Upper lobe of left lung (tissue), 4 donors: ENCODE measurements around the gene RAB21.

Experiments used
- EP300 ChIP-seq, 4 donors: sonication (generic); formaldehyde crosslinking; IDR thresholded peaks; one replicate each; pipeline ENCODE4 v1.5.1; 2017; ENCODE audit warnings: antibody characterized with exemption in 4 of 4, control low read depth in 2 of 4
- POLR2A ChIP-seq, 4 donors: fragments of 450-650 bp; IDR thresholded peaks; one replicate each; pipeline ENCODE4 v1.5.1; 2016 to 2017; ENCODE audit warnings: antibody characterized with exemption in 4 of 4, mild to moderate bottlenecking in 2 of 4
- TF ChIP-seq, protein P1 (sequence below), 6 experiments: fragments of 450-650 bp in 4 of 6; fragments of 200-600 bp in 2 of 6; sonication (generic) in 2 of 6; IDR thresholded peaks; one replicate each; pipeline ENCODE4 v1.5.1; 2016 to 2019; ENCODE audit warnings: antibody characterized with exemption in 6 of 6

GRCh38 chr12:71791473-71792150 is 36.9 kb downstream of the RAB21 start:
- no peak for TF ChIP-seq POLR2A (IDR thresholded peaks at IDR 0.05)
- TF ChIP-seq, protein P1, sequence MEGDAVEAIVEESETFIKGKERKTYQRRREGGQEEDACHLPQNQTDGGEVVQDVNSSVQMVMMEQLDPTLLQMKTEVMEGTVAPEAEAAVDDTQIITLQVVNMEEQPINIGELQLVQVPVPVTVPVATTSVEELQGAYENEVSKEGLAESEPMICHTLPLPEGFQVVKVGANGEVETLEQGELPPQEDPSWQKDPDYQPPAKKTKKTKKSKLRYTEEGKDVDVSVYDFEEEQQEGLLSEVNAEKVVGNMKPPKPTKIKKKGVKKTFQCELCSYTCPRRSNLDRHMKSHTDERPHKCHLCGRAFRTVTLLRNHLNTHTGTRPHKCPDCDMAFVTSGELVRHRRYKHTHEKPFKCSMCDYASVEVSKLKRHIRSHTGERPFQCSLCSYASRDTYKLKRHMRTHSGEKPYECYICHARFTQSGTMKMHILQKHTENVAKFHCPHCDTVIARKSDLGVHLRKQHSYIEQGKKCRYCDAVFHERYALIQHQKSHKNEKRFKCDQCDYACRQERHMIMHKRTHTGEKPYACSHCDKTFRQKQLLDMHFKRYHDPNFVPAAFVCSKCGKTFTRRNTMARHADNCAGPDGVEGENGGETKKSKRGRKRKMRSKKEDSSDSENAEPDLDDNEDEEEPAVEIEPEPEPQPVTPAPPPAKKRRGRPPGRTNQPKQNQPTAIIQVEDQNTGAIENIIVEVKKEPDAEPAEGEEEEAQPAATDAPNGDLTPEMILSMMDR (IDR thresholded peaks at IDR 0.05), result no peak
- no peak for TF ChIP-seq EP300 (IDR thresholded peaks at IDR 0.05)
